Peyer's patch (tissue), 4 donors: ENCODE results near the gene PODN.

Source experiments
- CTCF ChIP-seq, 6 experiments: fragments of 450-650 bp in 4 of 6; fragments of 200-600 bp in 2 of 6; sonication (generic) in 1 of 6; IDR thresholded peaks; one replicate each; pipeline ENCODE4 v1.5.1; 2017 to 2019; ENCODE audit warnings: antibody characterized with exemption in 6 of 6, mild to moderate bottlenecking in 3 of 6, moderate library complexity in 1 of 6
- POLR2A ChIP-seq, 2 donors: fragments of 450-650 bp; IDR thresholded peaks; one replicate each; pipeline ENCODE4 v1.5.1; 2017; ENCODE audit warnings: antibody characterized with exemption in 2 of 2, mild to moderate bottlenecking in 2 of 2, moderate library complexity in 2 of 2

DNA sequence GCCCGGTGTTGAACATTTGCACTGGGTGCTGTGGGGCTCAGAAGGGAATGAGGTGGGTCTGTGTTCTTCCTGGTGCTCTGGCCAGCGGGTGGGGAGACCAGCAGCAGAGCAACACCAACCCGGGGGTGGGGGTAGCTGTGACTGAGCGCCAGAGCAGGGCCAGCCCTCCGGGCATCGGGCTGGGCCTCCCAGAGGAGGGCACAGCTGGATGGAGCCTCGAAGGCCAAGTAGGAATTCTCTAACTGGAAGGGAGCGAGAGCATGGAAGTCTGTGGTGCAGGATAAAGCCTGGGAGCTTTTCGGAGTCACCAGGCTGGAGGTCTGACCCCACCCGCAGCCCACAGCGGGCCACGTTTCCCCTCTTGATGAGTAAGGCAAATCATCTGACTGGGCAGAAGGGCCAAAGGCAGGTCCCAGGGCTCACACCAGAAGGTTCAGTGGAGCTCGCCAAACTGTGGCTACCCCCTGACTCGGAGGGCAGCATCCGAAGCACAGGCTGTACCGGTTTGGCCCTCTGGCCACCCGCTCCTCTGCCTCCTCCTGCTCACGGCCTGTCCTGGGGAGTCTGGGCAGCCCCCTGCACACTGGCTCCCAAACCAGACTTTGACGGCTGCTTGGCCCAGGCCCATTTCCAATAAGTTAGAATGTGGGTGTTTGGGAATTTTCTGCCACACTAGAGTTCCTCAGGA is 61.6 kb downstream of the PODN start:
- TF ChIP-seq POLR2A (IDR thresholded peaks at IDR 0.05) = no peak
- no peak for TF ChIP-seq CTCF (IDR thresholded peaks at IDR 0.05)
